HepG2 (cell line): ENCODE results near the gene TNFSF13B. TPM values are rescaled to one million over a fixed set of nuclear protein-coding genes. Genes with fewer than 3 reads are reported as not detected.

Source experiments
- ATAC-seq: fragments of 200-7000 bp; cut with Tn5 transposase; 3 replicates; pipeline ENCODE4 v1.9.1; 2020; ENCODE audit warnings: mild to moderate bottlenecking, moderate library complexity
- BruUV-seq: library from RNA; stranded (reverse); fragments of 400-500 nt; replicated peaks from 2 replicates; lab custom pipeline; 2021; lab: Mats Ljungman, UMichigan
- CTCF ChIA-PET: fragments of 300-600 bp; formaldehyde crosslinking; extraction: SDS; loops from one replicate; lab custom pipeline; 2021; ENCODE audit warnings: low total read pairs, inconsistent platforms, low intra/inter-chr PET ratio; lab: Yijun Ruan, JAX
- POLR2A ChIA-PET: fragments of 350-600 bp; sonication (Branson Sonifier 250); formaldehyde crosslinking; loops from one replicate; lab custom pipeline; 2020; ENCODE audit warnings: antibody characterized with exemption, inconsistent platforms; lab: Yijun Ruan, JAX
- DNase-seq: peaks from one replicate; pipeline ENCODE4 v3.0.0-alpha.2; 2015; ENCODE audit warnings: low spot score
- FAIRE-seq: peaks from 3 replicates; lab custom pipeline; 2011; peaks lifted over from hg19 to GRCh38; lab: Jason Lieb, UNC
- H2AFZ ChIP-seq: one replicate; pipeline ENCODE4 v1.6.1; 2011; ENCODE audit warnings: low read length, inconsistent platforms
- H3K27ac ChIP-seq: fragments of 300-600 bp; 3 replicates; pipeline ENCODE4 v1.8.0; 2011; ENCODE audit warnings: mixed run types, mild to moderate bottlenecking, mixed read lengths, low read length, inconsistent platforms; ENCODE audit not compliant: insufficient read depth; ENCODE audit errors: extremely low read length
- H3K27me3 ChIP-seq, 2 experiments: fragments of 200-600 bp in 1 of 2; 2 replicates in 1 of 2; 3 replicates in 1 of 2; pipeline versions ENCODE4 v1.6.0 to v1.8.0; 2011; ENCODE audit warnings: low read length in 2 of 2, mild to moderate bottlenecking in 2 of 2, moderate library complexity in 2 of 2, inconsistent platforms in 1 of 2; ENCODE audit not compliant: insufficient read depth in 2 of 2, control insufficient read depth in 1 of 2
- H3K36me3 ChIP-seq, 2 experiments: fragments of 200-600 bp in 1 of 2; replicated peaks in 1 of 2; 2 replicates in 1 of 2; 3 replicates in 1 of 2; pipeline versions ENCODE4 v1.5.1 to v1.8.0; 2011; ENCODE audit warnings: low read length in 2 of 2, inconsistent platforms in 1 of 2; ENCODE audit not compliant: insufficient read depth in 2 of 2, control insufficient read depth in 1 of 2
- H3K4me1 ChIP-seq: 2 replicates; pipeline ENCODE4 v1.5.1; 2012; ENCODE audit warnings: low read length, inconsistent platforms; ENCODE audit not compliant: insufficient read depth
- H3K4me2 ChIP-seq: 2 replicates; pipeline ENCODE4 v1.6.0; 2011; ENCODE audit warnings: low read depth, low read length, inconsistent platforms
- H3K4me3 ChIP-seq, 3 experiments: fragments of 200-600 bp in 1 of 3; sonication (generic), shearing (Covaris generic) in 1 of 3; replicated peaks in 1 of 3; 2 replicates each; pipeline ENCODE4 v1.5.1; 2011 to 2016; ENCODE audit warnings: low read length in 3 of 3, inconsistent platforms in 2 of 3, low read depth in 2 of 3, mild to moderate bottlenecking in 2 of 3, control low read depth in 1 of 3, mixed read lengths in 1 of 3; ENCODE audit not compliant: insufficient read depth in 1 of 3
- H3K79me2 ChIP-seq: one replicate; pipeline ENCODE4 v1.6.1; 2011; ENCODE audit warnings: low read length, inconsistent platforms; ENCODE audit not compliant: insufficient read depth
- H3K9ac ChIP-seq: 2 replicates; pipeline ENCODE4 v1.6.0; 2011; ENCODE audit warnings: mild to moderate bottlenecking, low read depth, low read length, inconsistent platforms; ENCODE audit not compliant: insufficient read depth
- H3K9me3 ChIP-seq: 2 replicates; pipeline ENCODE4 v1.5.1; 2012; ENCODE audit warnings: mild to moderate bottlenecking, low read length
- H4K20me1 ChIP-seq: 2 replicates; pipeline ENCODE4 v1.6.0; 2011; ENCODE audit warnings: inconsistent platforms, mild to moderate bottlenecking, low read length, moderate library complexity; ENCODE audit not compliant: insufficient read depth
- MAFF ChIP-seq: IDR thresholded peaks from 2 replicates; pipeline ENCODE4 v1.6.1; 2011; ENCODE audit warnings: low read depth, low read length, improper control_type of control experiment
- MAFK ChIP-seq, 2 experiments: IDR thresholded peaks in 1 of 2; conservative IDR thresholded peaks in 1 of 2; 2 replicates each; pipeline ENCODE4 v1.6.1; 2011; ENCODE audit warnings: improper control_type of control experiment in 2 of 2, low read length in 2 of 2
- ZNF687 ChIP-seq: sonication (generic); formaldehyde crosslinking; IDR thresholded peaks from 2 replicates; pipeline ENCODE4 v1.5.1; 2020; ENCODE audit warnings: mild to moderate bottlenecking, missing genetic modification reagents, moderate library complexity
- WGBS: methylation state at CpG from one replicate; pipeline ENCODE4 v1.1.6; 2017; ENCODE audit warnings: low lambda C conversion rate; 5-methylcytosine and 5-hydroxymethylcytosine counted together
- in situ Hi-C: cut with HindIII; loops from 2 replicates; pipeline ENCODE4 v1.10.0; 2017; ENCODE audit warnings: low pct_unique_long_range_greater_than_20kb; ENCODE audit not compliant: extremely low pct_ligation_motif_present
- intact Hi-C: fragments of 100-400 bp; cut with micrococcal nuclease; formaldehyde crosslinking; loops from one replicate; pipeline ENCODE4 v1.10.0; 2022; ENCODE audit not compliant: unreplicated experiment
- polyA plus RNA-seq, 8 experiments: library from polyadenylated mRNA; depleted of rRNA in 3 of 8; stranded (reverse) in 7 of 8; unstranded in 1 of 8; fragments of >200 nt; fragmentation: Illumina TruSeq in 4 of 8; extraction: Trizol in 4 of 8; gene quantifications; 2 replicates each; pipeline versions ENCODE4 v1.2.1 to v1.2.3, GENCODE V29; 2011 to 2016; ENCODE audit warnings: low read depth in 4 of 8, missing spikeins in 1 of 8, mixed read lengths in 1 of 8; ENCODE audit not compliant: insufficient read depth in 1 of 8
- total RNA-seq, 5 experiments: library from RNA; depleted of rRNA; stranded (reverse); fragments of >200 nt; fragmentation: Illumina TruSeq; extraction: Trizol; gene quantifications; 2 replicates each; pipeline ENCODE4 v1.2.3, GENCODE V29; 2016; ENCODE audit warnings: low read depth in 1 of 5

TNFSF13B gene
- total and polyA plus RNA-seq, 2 of the 13 experiments (the other 11 are each of a cell fraction or from before 2014, with no cell fraction given): 0.13 to 0.20 TPM

DNA sequence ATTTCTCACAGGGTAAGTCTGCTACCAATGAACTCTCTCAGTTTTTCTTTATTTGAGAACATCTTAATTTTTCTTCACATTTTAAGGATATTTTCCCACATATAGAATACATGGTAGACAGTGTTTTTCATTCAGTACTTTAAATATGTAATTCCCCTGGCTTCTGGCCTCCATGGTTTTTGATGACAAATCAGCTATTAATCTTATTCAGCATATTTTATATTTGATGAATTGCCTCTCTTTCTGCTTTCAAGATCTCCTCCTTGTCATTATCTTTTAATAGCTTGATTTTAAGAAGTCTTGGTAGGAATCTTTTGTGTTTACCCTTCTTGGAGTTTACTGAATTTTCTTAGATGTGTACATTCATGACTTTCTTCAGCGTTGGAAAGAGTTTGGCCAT lies 27.6 kb downstream of the TNFSF13B start:
- no peak overlapping the region for H3K9ac ChIP-seq
- no peak for DNase-seq

More for the DNA sequence above, 27.6 kb downstream of the TNFSF13B start:
- 0% methylated on average over 1 of the region's 1 CpG for WGBS
- intact Hi-C loops: no loop called here
- Histone ChIP-seq H3K27me3 (no peaks in the 10 kb centered on the region), H3K4me3 (no peak overlapping the region), H3K79me2 (no peaks in the 10 kb centered on the region), H3K4me2 (no peak overlapping the region), H3K9me3 (no peaks in the 10 kb centered on the region; the same call in 1 of the 2 replicates), H3K4me1 (no peaks in the 10 kb centered on the region), H3K36me3 (no peaks in the 10 kb centered on the region), H4K20me1 (no peaks in the 10 kb centered on the region), H2AFZ (no peak overlapping the region), H3K27ac (no peak overlapping the region)
- no TSS peak for BruUV-seq
- ChIA-PET CTCF (no interaction called here), POLR2A (no interaction called here)
- ATAC-seq (no peak), FAIRE-seq (no peak)
- TF ChIP-seq ZNF687 (no peak), MAFK (conservative IDR thresholded peaks at IDR 0.05 in 1 of 2, IDR thresholded peaks at IDR 0.05 in 1 of 2; ENCODE audit: low read length in 2 of 2) (peak; percentile 45 to 72), MAFF (peak; percentile 62)
- in situ Hi-C loops: no loop called here
